ENCODE measurements around the gene PAPPA2. TPM values are rescaled to one million over a fixed set of nuclear protein-coding genes. Genes with fewer than 3 reads are reported as not detected.
A peak's percentile ranks its signal among the peaks of the same experiment; 100 is the strongest.

Gene PAPPA2
- total RNA-seq, 1 experiment from 2014 or later: not detected

GRCh38 chr1:176843352-176844297 is 380.6 kb downstream of the PAPPA2 start:
- Histone ChIP-seq H3K4me2 (no peak overlapping the region), H3K9me2 (ENCODE audit: insufficient read depth) (no peaks in the 10 kb centered on the region), H3K36me3 (ENCODE audit: low read depth) (no peaks in the 10 kb centered on the region), H3F3A (ENCODE audit: insufficient read depth, low read depth) (no peaks in the 10 kb centered on the region), H3K9me3 (ENCODE audit: insufficient read depth, low read depth) (no peaks in the 10 kb centered on the region), H3K27me3 (ENCODE audit: insufficient read depth, low read depth) (no peaks in the 10 kb centered on the region; the same call in none of the 2 replicates), H4K20me1 (ENCODE audit: insufficient read depth) (no peaks in the 10 kb centered on the region), H3K4me1 (replicated peaks; ENCODE audit: insufficient read depth) (no peaks in the 10 kb centered on the region), H3K27ac (no peak overlapping the region), H3K79me2 (ENCODE audit: low read depth) (no peaks in the 10 kb centered on the region), H2AFZ (no peak overlapping the region), H3K4me3 (no peak overlapping the region)
- DNase-seq: peak in 1 of 2 experiments; percentile 2
- ChIA-PET CTCF (no interaction called here), POLR2A (ENCODE audit: unreplicated experiment) (no interaction called here)
- TF ChIP-seq EZH2 (IDR thresholded peaks at IDR 0.05; ENCODE audit: low read depth): no peak
- TF ChIP-seq CTCF (conservative IDR thresholded peaks at IDR 0.05): peak; percentile 60
- no TSS peak for BruUV-seq (replicated peaks)
- intact Hi-C loops (cut with micrococcal nuclease; ENCODE audit: unreplicated experiment): no loop called here

- Histone ChIP-seq H3K4me2 (no peak overlapping the region), H2AFZ (no peak overlapping the region), H3K27ac (no peak overlapping the region), H3K9me3 (ENCODE audit: insufficient read depth, low read depth) (no peaks in the 10 kb centered on the region), H3K4me1 (replicated peaks; ENCODE audit: insufficient read depth) (no peaks in the 10 kb centered on the region), H3F3A (ENCODE audit: insufficient read depth, low read depth) (no peaks in the 10 kb centered on the region), H3K9me2 (ENCODE audit: insufficient read depth) (no peaks in the 10 kb centered on the region), H3K79me2 (ENCODE audit: low read depth) (no peaks in the 10 kb centered on the region), H3K36me3 (ENCODE audit: low read depth) (no peaks in the 10 kb centered on the region), H4K20me1 (ENCODE audit: insufficient read depth) (no peaks in the 10 kb centered on the region), H3K4me3 (no peak overlapping the region), H3K27me3 (ENCODE audit: insufficient read depth, low read depth) (no peaks in the 10 kb centered on the region)
- no peak for DNase-seq
- BruUV-seq (replicated peaks): no TSS peak
- ChIA-PET CTCF (no interaction called here), POLR2A (ENCODE audit: unreplicated experiment) (no interaction called here)
- TF ChIP-seq CTCF (conservative IDR thresholded peaks at IDR 0.05) (no peak), EZH2 (IDR thresholded peaks at IDR 0.05; ENCODE audit: low read depth) (no peak)
- intact Hi-C loops (cut with micrococcal nuclease; ENCODE audit: unreplicated experiment): no loop called here
Measured at GRCh38 chr1:176847052-176847451, 384.1 kb downstream of the PAPPA2 start.

GRCh38 chr1:176849281-176849680 is 386.3 kb downstream of the PAPPA2 start:
- no peaks in the 10 kb centered on the region for H3K27me3 ChIP-seq (ENCODE audit: insufficient read depth, low read depth)
- H3K4me1 ChIP-seq (replicated peaks; ENCODE audit: insufficient read depth): no peaks in the 10 kb centered on the region
- H3K4me2 ChIP-seq: no peak overlapping the region
- ChIA-PET POLR2A (ENCODE audit: unreplicated experiment) (no interaction called here), CTCF (no interaction called here)
- no peaks in the 10 kb centered on the region for H3K79me2 ChIP-seq (ENCODE audit: low read depth)
- H3K27ac ChIP-seq: no peak overlapping the region
- no peak overlapping the region for H3K4me3 ChIP-seq
- DNase-seq: no peak
- H3K9me3 ChIP-seq (ENCODE audit: insufficient read depth, low read depth): no peaks in the 10 kb centered on the region
- no peaks in the 10 kb centered on the region for H3K36me3 ChIP-seq (ENCODE audit: low read depth)
- H3F3A ChIP-seq (ENCODE audit: insufficient read depth, low read depth): no peaks in the 10 kb centered on the region
- H2AFZ ChIP-seq: no peak overlapping the region
- H3K9me2 ChIP-seq (ENCODE audit: insufficient read depth): no peaks in the 10 kb centered on the region
- no peaks in the 10 kb centered on the region for H4K20me1 ChIP-seq (ENCODE audit: insufficient read depth)
- intact Hi-C loops (cut with micrococcal nuclease; ENCODE audit: unreplicated experiment): no loop called here
- no TSS peak for BruUV-seq (replicated peaks)
- TF ChIP-seq CTCF (conservative IDR thresholded peaks at IDR 0.05) (no peak), EZH2 (IDR thresholded peaks at IDR 0.05; ENCODE audit: low read depth) (no peak)

Data from PC-9 (cell line).